Measurements from ENCODE around the gene FECH. TPM values are rescaled to one million over a fixed set of nuclear protein-coding genes. Genes with fewer than 3 reads are reported as not detected.

FECH gene
- total and polyA plus RNA-seq, 10 of the 15 experiments (the other 5 are each of a cell fraction or from before 2014, with no cell fraction given) = 9.9 to 50.0 (median 30.1) TPM

DNA sequence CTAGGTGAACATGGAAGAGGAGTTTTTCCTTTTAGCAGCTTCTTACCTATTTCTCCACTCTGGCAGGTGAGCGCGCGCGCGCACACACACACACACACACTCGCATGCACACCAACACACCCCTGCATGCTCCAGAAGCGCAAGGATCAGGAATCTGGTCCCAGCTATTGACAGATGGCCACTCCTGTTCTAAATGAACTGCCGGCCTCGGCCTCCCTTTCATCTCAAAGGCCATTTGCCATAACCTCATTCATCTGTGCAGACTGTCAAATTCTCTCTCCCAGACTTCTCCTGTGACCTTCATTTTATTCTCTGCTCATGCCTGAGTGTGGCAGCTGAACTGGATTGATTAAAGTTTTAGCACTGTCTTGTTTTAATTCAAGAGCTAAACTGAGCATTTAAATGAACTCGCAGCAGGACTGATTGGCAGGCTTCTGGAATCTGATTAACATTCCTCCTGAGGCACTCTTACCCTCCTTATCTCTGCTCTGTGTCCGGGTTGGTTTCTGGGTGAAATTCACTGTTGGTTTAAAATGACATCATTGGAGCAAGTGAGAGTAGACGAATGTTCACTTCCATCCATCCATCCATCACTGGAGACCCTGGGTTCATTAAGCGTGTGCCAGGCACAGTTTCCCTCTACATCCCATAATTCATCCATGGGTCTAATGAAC is 58.8 kb downstream of the FECH start (continued):
- TF ChIP-seq, protein P1, sequence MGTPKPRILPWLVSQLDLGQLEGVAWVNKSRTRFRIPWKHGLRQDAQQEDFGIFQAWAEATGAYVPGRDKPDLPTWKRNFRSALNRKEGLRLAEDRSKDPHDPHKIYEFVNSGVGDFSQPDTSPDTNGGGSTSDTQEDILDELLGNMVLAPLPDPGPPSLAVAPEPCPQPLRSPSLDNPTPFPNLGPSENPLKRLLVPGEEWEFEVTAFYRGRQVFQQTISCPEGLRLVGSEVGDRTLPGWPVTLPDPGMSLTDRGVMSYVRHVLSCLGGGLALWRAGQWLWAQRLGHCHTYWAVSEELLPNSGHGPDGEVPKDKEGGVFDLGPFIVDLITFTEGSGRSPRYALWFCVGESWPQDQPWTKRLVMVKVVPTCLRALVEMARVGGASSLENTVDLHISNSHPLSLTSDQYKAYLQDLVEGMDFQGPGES (IDR thresholded peaks at IDR 0.05) = no peak
- TF ChIP-seq NFYA (IDR thresholded peaks at IDR 0.05; ENCODE audit: borderline replicate concordance, low read depth, low read length) = no peak
- TF ChIP-seq, protein P2, sequence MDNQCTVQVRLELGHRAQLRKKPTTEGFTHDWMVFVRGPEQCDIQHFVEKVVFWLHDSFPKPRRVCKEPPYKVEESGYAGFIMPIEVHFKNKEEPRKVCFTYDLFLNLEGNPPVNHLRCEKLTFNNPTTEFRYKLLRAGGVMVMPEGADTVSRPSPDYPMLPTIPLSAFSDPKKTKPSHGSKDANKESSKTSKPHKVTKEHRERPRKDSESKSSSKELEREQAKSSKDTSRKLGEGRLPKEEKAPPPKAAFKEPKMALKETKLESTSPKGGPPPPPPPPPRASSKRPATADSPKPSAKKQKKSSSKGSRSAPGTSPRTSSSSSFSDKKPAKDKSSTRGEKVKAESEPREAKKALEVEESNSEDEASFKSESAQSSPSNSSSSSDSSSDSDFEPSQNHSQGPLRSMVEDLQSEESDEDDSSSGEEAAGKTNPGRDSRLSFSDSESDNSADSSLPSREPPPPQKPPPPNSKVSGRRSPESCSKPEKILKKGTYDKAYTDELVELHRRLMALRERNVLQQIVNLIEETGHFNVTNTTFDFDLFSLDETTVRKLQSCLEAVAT (IDR thresholded peaks at IDR 0.05) = no peak
- TF ChIP-seq MYB (IDR thresholded peaks at IDR 0.05; ENCODE audit: borderline replicate concordance, low read depth, low read length) = no peak
- no peak for TF ChIP-seq POLR2A (IDR thresholded peaks at IDR 0.05; ENCODE audit: low read depth, low read length)
- no peak for TF ChIP-seq CHD1 (IDR thresholded peaks at IDR 0.05; ENCODE audit: low read depth, low read length)
- TF ChIP-seq, protein P3, sequence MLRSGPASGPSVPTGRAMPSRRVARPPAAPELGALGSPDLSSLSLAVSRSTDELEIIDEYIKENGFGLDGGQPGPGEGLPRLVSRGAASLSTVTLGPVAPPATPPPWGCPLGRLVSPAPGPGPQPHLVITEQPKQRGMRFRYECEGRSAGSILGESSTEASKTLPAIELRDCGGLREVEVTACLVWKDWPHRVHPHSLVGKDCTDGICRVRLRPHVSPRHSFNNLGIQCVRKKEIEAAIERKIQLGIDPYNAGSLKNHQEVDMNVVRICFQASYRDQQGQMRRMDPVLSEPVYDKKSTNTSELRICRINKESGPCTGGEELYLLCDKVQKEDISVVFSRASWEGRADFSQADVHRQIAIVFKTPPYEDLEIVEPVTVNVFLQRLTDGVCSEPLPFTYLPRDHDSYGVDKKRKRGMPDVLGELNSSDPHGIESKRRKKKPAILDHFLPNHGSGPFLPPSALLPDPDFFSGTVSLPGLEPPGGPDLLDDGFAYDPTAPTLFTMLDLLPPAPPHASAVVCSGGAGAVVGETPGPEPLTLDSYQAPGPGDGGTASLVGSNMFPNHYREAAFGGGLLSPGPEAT (IDR thresholded peaks at IDR 0.05; ENCODE audit: low read depth) = no peak
- no peak for TF ChIP-seq DPF2 (IDR thresholded peaks at IDR 0.05)

All from GM12878 (cell line).